CD4-positive, alpha-beta T cell treated with Interleukin-6 at 100 ng/mL for 8 hours (primary cell): ENCODE measurements around the gene CALHM5.

Experiments used
- DNase-seq: peaks from one replicate; pipeline ENCODE4 v3.0.0-alpha.2; 2020; ENCODE audit warnings: mixed read lengths, low spot score

CALHM5 gene

DNA sequence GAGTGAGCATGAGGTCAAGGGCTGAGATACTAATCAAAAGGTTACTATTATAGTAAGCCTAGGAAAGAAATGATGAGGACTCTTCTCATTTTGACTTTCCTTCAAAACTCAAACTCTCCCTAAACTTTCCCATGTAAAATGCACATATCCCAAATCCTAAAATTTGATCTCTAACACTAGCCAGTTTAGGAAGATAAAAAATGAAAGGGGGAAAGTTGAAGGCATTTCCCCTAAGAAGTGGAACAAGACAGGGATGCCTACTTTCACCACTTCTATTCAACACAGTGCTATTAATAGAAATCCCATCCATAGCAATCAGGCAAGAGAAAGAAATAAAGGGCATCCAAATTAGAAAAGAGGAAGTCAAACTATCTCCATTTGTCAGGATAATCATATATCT lies 2.9 kb upstream of the CALHM5 start:
- DNase-seq: no peak

- no peak for DNase-seq
These were observed 696 bp downstream of the CALHM5 start for GRCh38 chr6:116512111-116512559.

- no peak for DNase-seq
These were observed 1.3 kb downstream of the CALHM5 start for GRCh38 chr6:116512734-116513133.

- DNase-seq: no peak
These were observed 1.9 kb downstream of the CALHM5 start for GRCh38 chr6:116513224-116513875.

DNA sequence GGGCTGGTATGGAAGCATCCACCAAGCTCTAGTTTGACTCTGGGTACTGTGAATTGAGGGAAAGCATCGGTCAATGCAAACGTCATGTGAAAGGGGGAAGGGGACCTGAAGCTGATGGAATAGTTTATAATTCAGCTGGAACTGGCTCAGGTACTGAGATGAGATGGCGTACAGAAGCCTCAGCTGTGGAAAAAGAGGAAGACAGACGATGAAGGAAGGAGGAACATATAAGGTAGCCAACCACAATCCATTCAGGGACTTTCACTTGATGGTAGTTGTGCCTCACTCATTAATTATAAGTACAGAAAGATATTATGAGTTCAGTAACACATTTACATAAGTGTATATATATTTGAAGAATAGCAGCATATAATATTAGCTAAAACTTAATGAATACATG lies 2.7 kb downstream of the CALHM5 start:
- no peak for DNase-seq

GRCh38 chr6:116515141-116515540 lies 3.7 kb downstream of the CALHM5 start:
- DNase-seq: no peak

- DNase-seq: no peak
These were observed 7.4 kb downstream of the CALHM5 start for GRCh38 chr6:116518621-116519368.

DNA sequence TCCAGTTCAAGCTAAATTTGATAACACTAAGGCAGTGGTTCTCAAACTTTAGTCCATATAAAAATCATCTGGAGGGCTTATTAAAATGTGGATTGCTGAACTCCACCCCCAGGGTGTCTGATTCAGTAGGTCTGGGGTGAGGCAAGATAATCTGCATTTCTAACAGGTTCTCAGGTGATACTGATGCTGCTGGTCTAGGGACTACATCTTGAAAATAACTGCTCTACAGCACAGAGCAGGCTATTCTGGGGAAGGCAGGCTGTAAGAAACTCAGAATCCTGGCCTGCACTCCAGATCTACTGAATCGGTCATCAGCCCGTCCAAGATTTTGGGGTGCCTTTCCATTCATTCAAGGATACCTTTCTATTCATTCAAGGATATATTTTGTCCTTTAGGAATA lies 11.5 kb downstream of the CALHM5 start:
- DNase-seq: no peak

DNA sequence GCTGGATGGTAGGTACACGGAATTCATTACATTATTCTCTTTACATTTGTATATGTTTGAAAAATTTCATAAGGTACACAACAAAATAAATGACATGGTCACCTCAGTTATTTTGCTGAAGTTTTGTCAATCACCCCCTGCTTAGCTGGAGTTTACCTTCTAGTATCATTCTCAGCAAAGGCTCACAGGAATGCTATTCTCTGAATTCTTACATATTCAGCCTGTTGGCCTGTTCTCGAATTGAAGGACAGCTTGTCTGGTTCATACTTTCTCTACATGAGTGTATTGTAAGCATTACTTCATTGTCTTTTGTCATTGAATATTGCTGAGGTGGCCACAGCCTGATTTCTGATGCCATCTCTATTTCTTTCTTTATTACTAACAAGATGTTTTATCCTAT lies 12.8 kb downstream of the CALHM5 start:
- no peak for DNase-seq

DNA sequence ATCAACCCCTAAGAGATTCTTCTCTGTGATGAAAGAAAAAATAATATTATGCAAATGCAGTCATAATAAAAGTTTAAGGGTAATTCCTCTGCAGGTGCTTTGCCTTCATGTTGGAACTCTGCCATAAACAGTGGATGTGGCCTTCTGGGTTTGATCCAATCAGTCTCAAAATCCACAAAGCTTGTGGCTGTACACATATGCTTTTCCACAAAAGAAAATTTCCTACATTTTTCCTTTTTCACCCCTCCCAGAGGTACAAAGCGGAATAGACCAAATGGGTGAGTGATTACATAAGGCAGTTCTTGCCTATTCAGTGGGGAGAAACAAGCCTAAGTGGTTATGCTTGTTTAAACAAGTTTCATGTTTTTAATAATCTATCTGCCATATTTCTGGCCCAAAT lies 16.7 kb downstream of the CALHM5 start:
- DNase-seq: no peak

- no peak for DNase-seq
These were observed 17.3 kb downstream of the CALHM5 start for GRCh38 chr6:116528780-116529179.

DNA sequence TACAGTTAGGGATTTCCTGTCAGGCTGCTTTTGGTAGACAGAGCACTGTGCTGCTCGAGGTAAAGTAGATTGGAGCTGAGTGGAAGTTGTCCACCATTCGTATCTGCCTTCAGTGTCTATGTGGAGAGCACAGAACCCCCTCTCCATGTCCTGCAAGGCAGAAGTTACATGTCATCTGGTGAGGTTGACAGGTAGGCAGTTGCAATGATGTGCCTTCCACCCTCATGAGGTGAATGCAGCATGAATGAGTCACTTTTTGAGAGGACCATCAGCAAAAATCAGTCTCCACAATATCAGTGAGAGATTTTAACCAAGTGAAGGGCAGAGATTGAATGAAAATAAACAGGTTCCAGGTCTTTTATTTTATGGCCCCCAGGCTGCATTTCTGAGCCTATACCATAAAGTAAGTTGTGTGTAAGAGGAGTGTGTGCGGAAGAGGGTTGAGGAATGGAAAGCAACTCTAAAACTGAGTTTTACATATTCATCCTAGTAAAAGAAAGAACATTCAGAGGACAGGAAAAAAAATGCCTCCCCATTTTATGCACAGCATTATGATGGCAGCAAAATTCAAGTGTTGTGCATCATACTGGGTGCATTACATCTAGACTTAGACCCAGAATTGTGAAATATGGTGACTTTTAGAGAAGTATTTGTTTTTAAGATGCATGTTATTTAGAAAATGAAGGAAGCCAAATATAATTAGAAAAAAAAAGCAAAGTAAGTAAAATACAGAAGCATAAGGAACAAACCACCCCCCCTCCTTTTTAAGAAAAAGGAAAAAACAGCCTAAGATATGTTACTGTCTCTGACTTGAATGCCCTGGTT lies 18.2 kb downstream of the CALHM5 start:
- no peak for DNase-seq

DNA sequence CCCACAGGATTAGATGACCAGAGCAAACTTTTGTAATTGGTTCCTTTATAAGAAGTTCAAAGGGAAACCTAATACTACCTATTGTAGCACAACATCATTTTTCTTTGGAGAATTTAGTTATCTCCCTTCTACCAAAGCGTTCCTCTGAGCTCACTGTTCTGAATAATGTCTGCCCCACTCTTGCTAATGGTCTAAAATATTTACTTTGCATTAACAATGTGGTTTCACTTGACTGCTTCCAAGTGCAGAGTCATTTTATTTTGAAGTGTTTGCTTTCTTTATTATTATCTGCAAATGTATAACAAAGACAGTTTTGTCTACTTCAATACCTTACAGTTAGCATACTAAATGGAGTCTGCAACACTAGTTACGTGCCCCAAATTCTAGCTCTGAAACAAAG lies 19.0 kb downstream of the CALHM5 start:
- DNase-seq: no peak

GRCh38 chr6:116531675-116532570 lies 20.5 kb downstream of the CALHM5 start:
- peak; percentile 48 for DNase-seq

DNA sequence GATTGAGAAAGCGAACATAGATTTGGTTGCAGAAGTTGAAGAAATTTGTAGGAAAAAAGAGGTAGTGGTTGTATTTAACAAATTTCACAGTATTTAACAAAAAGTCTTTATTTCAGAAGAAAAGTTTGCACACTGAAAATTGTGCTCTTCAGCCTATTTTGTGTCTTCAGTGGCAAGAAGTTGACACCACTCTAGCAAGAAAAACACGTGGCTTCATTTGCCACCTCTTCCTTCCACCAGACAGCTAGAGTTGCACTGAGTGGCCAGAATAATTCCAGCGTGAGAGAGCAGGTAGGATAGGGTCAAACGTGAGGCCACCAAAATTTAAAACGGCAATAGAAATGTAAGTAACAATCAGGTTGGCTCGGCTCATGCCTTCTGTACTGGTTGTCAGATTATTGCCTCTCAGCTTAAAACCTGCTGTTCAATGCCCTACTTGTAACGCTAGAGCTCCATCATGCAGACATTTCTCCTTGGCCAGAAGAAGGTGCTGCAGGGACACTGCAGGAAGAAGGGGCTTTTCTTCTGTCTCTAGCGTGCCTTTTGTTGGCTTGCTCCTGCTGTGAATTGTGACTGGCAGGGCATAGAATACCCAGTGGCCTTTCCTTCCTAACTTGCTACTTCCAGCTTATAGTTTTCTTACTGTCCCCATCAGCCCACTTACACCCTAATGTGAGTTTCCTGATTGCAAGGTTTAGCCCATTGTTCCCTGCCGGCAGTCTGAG lies 22.0 kb downstream of the CALHM5 start:
- no peak for DNase-seq

- no peak for DNase-seq
These were observed 23.7 kb downstream of the CALHM5 start for GRCh38 chr6:116535109-116535508.

- DNase-seq: peak; percentile 46
These were observed 24.8 kb downstream of the CALHM5 start for GRCh38 chr6:116536216-116536621.

DNA sequence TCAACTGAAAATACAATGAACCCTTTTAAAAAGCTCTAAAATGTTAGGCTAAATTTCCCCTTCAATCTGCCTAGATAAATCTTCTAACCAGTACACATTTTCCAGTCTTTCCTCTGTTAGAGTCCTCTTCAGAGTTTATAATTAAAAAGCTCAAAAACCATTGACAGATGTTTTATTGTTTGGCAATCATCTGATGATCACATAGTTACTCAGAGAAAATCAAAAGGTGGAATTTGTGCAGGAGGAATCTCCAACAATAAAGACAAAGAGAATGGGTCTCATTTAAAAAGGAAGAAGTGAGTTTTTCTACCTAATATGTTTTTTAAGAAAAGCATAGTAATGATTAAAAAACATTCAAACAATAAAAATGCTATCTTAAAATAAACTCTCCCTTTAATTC lies 31.0 kb downstream of the CALHM5 start:
- DNase-seq: no peak

DNA sequence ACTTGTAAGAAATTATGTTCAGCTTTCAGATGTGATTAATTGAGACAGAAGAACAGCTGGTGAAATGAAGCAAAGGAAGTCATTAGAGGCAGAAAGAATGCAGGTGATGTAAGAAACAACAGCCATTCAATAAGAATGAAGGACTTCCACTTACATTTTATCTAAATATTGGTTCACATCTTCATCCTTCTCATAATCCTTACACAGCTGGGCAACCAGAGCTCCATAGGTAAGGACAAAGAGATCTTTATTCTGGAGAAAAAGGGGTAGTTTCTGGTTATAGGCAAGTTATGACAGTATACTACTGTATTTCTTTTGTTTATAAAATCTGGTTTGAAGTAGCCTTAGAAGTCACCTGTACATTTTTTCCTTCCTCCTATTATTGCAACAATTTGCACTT lies 31.7 kb downstream of the CALHM5 start:
- DNase-seq: no peak

- no peak for DNase-seq
These were observed 34.2 kb downstream of the CALHM5 start, which contains the start of gene TRAPPC3L for GRCh38 chr6:116545651-116546050. Gene TRAPPC3L, minus strand, starts transcription at chr6:116545684. Its CDS starts 170 bp downstream, at chr6:116545514.

DNA sequence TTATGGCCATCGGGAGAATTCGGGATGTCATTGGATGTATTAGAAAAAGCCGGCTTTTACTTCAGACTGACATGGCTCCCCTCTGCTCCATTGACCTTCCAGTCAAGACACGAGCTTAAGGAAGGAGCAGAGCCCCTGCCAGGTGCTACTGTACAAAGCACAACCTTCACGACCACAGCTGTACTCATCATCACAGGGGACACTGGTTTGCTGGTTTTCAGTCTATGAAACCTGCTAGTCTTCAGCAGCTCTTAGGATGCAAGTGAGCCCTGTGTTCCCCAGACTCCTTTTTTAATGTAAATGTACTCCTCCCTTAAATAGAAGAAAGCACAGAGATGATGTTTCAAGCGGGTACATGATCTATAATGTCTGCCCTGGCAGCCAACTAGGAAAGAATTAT lies 35.9 kb downstream of the CALHM5 start:
- no peak for DNase-seq
